Retinal pigment epithelial cell (primary cell): Measurements from ENCODE around the gene ABCG1.

Source experiments
- DNase-seq: peaks from one replicate; pipeline ENCODE4 v3.0.0-alpha.2; 2010; ENCODE audit warnings: low read depth
- H3K4me3 ChIP-seq: 2 replicates; pipeline ENCODE4 v1.5.1; 2011; ENCODE audit warnings: mild to moderate bottlenecking, low read length, control low read depth, moderate library complexity
- TF ChIP-seq, protein P1 (sequence below): conservative IDR thresholded peaks from 2 replicates; pipeline ENCODE4 v1.5.1; 2011; ENCODE audit warnings: low read depth, low read length, control low read depth, inconsistent platforms

ABCG1 gene

GRCh38 chr21:42193131-42193671, 25.7 kb upstream of the ABCG1 start:
- DNase-seq = no peak
- TF ChIP-seq, protein P1, sequence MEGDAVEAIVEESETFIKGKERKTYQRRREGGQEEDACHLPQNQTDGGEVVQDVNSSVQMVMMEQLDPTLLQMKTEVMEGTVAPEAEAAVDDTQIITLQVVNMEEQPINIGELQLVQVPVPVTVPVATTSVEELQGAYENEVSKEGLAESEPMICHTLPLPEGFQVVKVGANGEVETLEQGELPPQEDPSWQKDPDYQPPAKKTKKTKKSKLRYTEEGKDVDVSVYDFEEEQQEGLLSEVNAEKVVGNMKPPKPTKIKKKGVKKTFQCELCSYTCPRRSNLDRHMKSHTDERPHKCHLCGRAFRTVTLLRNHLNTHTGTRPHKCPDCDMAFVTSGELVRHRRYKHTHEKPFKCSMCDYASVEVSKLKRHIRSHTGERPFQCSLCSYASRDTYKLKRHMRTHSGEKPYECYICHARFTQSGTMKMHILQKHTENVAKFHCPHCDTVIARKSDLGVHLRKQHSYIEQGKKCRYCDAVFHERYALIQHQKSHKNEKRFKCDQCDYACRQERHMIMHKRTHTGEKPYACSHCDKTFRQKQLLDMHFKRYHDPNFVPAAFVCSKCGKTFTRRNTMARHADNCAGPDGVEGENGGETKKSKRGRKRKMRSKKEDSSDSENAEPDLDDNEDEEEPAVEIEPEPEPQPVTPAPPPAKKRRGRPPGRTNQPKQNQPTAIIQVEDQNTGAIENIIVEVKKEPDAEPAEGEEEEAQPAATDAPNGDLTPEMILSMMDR = no peak
- no peak overlapping the region for H3K4me3 ChIP-seq

DNA sequence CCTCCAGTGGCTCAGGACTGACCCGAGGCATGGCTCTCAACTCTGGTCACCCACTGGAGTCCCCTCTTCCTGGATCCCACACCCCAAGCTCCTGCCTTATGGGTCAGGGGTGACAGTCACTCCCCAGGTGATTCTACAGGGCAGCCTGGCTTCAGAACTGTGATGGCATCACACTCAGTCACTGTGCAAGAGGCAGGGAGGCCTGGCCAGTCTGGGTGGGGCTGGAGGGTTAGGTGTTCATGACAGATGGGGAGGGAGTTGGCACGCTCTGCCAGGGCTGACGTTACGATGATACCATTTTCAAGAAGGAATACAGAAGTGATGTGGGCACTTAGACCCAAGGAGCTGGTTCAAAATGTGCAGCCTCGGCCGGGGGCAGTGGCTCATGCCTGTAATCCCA, 25.2 kb upstream of the ABCG1 start:
- DNase-seq = no peak
- TF ChIP-seq, protein P1 = no peak
- H3K4me3 ChIP-seq = no peak overlapping the region

- H3K4me3 ChIP-seq = no peak overlapping the region
- no peak for DNase-seq
- TF ChIP-seq, protein P1 = no peak
Measured at GRCh38 chr21:42194863-42195262, 24.1 kb upstream of the ABCG1 start.

- H3K4me3 ChIP-seq = no peak overlapping the region
- TF ChIP-seq, protein P1 = no peak
- no peak for DNase-seq
Measured at GRCh38 chr21:42195378-42196031, 23.4 kb upstream of the ABCG1 start.

GRCh38 chr21:42198929-42199867, 19.7 kb upstream of the ABCG1 start:
- H3K4me3 ChIP-seq = no peak overlapping the region
- peak; percentile 40 for DNase-seq
- TF ChIP-seq, protein P1 = no peak

DNA sequence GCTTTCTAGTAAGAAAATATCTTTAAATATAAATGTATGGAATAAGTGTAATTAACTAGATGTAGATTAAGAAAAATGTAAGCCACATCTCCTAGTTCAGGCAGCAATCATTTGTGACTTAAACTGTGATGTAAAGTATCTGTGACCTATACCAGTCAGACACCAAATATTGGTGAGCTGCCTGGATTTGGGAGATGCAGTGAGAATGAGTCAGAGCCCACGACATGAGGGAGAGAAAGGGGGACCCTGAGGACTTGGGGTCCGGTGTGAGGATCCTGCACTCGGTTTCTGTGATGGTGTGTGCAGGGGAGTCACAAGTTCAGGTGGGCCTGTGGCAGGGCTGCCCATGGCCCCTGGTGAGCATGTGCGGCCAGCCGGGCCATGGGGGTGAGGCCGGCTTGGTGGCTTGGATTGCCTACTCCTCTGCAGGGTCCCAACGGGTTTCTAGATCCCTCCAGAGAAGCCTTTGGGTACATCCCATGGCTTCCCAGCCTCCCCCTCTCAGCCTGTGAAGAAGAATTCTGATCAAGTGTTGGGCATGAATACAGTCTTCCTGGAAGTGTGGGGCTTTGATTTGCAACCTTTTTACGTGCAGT, 19.0 kb upstream of the ABCG1 start:
- TF ChIP-seq, protein P1 = no peak
- DNase-seq = no peak
- H3K4me3 ChIP-seq = no peak overlapping the region
